RKO (cell line): ENCODE results near the gene EPHX1.
"Not testable (repeated sequence)": the region's sequence is repeated elsewhere in the genome, so short reads cannot be mapped to it uniquely, and the experiment has no call there.

Experiments
- DNase-seq: peaks from one replicate; pipeline ENCODE4 v3.0.0-alpha.2; 2016; ENCODE audit warnings: low spot score

EPHX1 gene

GRCh38 chr1:225881081-225881958 lies 71.4 kb downstream of the EPHX1 start:
- peak; percentile 51 for DNase-seq

DNA sequence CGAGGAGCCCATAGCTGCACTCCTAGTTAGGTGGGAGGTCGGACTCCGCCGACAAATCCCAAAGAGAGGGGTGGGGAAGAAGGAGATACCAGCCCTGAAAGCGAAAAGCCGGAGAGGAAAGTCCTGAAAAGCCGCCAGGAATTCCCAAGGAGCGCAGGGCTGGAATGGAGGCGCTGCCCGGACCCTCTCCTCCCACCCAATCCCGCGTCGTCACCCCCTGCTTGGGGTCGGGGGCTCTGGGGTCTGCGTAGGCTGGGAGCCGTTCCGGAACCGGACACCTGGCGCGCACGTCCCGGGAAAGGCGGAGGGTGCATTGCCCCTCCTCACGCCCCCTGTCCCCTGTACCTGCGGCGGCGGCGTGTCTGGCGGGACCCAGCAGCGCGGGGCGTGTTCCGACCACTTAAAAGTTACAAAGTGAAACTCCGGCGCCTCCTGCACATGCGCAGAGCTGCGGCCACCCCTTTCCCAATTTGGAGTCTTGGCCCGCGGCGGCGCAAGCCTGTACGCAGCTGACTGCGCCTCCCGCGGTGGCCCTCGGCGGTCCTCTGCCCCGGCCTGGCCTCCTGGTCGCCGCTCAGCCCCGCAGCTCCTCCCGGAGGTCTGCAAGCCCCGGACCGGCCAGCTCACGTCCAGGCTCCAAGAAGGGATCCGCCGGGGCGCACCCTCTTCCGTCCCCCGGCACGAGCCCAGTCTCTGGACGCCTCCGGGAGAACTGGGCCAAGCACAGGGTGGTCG lies 72.2 kb downstream of the EPHX1 start, which contains the start of gene TMEM63A:
Gene TMEM63A (minus strand): TSS at position 422 of the 735 bp plus-strand sequence. CDS start 4,800 bp downstream, outside the sequence.
- DNase-seq = peak; percentile 91

DNA sequence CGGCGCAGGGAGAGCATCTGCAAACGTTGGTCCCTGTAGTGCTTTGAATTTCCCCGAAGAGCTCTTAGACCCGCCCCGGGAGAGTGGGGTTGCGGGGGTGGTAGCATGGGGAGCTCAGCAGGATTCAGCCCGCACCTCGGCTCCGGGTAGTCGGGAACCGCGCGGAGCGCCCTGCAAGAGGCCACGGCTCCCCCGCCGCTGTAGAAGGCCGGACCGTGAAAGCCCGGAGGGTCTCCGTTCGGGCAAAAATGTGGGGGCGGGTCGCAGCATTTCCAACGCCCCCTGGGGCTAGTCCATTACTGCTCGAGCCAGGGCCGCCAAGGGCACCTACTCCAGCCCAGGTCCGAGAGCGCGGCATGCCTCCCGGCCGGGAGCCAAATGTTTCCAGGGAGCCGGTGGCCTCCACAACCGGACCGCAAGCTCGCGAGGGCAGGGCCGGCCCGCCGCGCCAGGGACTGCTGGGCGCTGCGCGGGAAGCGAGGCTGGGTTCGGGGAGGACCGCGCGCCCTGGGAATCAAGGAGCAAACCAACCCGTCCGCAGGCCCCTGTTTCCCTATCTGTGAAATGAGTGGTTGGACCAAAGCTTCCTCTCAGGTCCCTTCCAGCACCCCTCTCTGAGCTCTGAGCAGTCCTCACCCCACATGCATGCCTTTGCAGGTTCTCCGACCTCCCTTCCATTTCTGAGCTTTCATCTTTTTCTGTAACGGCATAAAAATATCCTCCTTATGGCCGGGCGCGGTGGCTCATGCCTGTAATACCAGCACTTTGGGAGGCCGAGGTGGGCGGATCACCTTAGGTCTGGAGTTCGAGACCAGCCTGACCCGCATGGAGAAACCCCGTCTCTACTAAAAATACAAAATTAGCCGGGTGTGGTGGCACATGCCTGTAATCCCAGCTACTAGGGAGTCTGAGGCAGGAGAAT lies 73.0 kb downstream of the EPHX1 start:
- DNase-seq = peak; percentile 64

DNA sequence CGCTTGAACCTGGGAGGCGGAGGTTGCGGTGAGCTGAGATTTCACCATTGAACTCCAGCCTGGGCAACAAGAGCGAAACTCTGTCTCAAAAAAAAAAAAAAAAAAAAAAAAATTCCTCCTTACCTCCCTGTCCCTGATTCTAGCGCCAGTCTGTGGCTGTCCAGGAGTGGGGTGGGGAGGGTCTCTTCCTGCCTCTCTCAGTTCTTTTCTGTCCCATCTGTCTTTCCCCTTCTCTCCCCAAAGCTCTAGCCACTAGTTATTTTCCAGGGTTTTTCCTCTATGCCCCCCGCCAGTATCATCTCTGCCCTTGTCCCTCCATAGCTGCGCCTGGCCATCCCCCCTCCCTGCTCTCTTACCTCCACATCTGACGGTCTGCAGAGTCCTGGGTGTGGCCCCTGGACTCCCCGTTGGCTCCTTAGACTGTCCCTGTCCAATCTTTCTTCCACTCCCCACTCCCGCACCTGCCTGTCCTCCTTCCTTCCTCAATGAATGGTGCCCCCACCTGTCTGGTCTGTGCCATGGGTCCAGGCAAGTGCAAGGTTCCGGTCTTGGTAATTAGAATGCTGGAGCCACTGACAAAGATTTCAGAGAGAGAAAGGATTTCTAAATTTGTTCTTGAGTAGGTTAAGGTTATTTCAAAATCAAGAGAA lies 73.8 kb downstream of the EPHX1 start:
- no peak for DNase-seq

DNA sequence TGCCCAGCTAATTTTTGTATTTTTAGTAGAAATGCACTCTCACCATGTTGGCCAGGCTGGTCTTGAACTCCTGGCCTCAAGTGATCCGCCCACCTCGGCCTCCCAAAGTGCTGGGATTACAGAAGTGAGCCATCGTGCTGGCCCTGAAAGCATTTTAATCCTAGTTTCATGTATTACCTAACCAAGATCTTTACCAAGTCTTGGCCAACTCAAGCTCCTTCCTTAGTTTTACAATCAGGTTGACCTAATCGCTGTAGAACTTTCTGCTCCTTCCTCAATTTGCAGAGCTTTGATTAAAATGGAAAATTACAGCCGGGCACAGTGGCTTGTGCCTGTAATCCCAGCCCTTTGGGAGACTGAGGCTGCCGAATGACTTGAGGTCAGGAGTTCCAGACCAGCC lies 75.4 kb downstream of the EPHX1 start:
- DNase-seq = no peak

DNA sequence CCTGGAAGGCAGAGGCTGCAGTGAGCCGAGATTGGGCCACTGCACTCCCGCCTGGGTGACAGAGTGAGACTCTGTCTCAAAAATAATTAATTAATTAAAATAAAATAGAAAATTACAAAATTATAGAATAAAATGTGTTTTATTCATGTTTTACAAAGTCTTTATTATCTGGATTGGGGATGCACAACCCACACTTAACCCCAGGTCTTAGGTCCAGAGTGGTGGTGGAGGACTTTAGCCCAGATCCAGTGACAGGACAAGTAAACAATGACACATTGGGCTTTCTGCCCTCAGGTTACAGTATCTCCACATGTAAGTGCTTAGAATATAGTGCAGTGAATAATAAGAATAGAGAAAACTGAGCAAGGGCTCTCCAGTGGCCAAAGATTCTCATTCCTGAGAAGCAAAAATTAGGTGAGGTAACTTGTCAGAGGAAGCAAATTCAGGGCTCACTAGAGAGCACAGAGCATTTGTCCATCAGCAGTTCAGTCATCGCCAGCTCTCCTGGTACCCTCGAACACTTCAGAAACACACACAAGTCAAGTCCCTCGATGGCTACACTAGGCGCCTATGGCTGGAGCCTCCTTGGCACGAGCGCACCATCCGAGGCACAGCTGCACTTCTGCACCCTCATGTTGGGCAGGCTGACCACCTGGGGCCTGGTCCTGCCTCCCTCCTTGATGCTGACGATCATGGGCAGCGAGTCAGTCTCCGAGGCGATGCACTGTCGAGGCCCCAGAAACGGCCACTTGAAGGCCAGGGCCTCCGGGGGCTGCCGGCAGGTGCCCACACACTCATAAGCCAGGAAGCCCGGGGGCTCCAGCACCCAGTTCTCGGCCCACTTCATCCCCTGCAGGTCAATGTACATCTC lies 76.5 kb downstream of the EPHX1 start:
- DNase-seq = no peak

DNA sequence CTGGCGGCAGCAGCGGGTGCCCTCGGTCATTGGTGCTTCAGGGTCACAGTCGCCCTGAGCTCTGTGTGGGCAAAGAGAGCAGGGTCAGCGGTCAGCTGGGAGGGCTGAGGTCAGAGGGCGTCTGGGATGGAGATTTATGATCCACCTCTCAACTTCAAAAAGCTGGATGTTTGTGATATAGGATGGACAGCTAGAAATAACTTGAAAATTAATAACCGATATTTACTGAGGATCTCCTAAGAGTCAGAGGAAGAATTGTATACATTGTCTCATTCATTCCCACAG lies 77.0 kb downstream of the EPHX1 start:
- no peak for DNase-seq

DNA sequence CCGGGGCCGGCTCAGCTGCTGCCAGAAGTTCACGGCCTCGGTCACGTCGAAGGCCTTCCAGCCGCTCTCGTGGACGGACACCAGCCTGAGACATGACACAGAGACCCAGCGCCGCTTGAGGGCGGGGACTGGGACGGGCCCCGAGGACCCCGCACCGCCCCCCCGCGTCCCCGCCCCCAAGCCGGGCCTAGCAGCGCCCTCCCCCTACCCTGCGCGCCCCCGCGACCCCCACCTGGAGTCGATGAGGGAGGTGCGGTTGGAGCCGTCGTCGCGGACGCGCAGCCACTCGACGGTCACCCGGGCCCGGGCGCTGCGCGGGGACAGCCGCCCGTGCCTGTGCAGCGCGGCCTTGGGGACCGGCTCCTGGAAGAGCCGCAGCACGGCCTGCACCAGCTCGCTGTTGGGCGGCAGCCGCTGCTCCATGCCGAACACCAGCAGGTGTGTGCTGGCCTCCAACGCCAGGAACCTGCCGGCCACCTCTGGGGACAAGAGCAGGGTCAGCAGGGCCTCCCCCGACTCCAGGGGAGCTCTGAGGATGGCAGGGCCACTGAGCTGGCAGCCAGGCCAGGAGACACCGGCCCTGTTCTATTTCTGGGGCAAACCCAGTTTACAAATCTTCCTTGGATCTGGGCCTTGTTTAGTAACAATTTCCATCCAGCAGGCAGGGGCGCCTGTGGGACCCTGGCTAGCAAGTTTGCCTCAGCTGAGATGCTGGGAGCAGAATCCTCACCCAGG lies 77.8 kb downstream of the EPHX1 start:
- DNase-seq = not testable (repeated sequence)

DNA sequence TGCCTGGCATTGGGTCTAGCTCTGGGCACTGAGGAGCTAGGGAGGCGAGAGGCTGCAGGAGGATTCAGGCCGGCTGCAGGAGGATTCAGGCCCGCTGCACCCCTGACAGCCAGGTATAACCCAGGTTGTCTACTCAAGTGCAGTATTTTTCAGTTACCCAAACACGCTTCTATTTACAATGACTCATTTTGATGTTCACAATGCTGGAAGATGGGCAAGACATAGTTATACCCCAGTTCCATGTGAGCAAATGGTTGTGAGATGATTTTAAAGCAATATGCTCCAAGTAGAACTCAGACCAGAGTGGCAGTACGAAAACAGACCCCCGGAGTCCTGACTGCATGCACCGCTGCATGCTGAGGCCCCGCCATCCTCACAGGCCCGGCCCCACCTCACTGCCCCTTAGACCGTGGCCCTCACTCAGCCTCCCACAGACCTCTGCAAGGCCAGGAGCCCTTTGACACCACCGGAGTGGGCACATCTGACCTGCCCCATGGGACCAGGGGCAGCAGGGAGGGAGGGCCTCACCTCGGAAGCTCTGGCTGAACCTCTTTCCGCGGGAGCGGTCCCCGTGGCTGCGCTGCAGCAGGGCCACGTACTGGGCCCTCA lies 78.5 kb downstream of the EPHX1 start:
- DNase-seq = no peak

GRCh38 chr1:225888898-225889601 lies 79.1 kb downstream of the EPHX1 start, which contains the start of gene LEFTY1:
Gene LEFTY1 (minus strand): TSS chr1:225889146. CDS start chr1:225889066, 80 bp downstream.
- DNase-seq = no peak

GRCh38 chr1:225889743-225890142 lies 79.8 kb downstream of the EPHX1 start:
- DNase-seq = no peak

DNA sequence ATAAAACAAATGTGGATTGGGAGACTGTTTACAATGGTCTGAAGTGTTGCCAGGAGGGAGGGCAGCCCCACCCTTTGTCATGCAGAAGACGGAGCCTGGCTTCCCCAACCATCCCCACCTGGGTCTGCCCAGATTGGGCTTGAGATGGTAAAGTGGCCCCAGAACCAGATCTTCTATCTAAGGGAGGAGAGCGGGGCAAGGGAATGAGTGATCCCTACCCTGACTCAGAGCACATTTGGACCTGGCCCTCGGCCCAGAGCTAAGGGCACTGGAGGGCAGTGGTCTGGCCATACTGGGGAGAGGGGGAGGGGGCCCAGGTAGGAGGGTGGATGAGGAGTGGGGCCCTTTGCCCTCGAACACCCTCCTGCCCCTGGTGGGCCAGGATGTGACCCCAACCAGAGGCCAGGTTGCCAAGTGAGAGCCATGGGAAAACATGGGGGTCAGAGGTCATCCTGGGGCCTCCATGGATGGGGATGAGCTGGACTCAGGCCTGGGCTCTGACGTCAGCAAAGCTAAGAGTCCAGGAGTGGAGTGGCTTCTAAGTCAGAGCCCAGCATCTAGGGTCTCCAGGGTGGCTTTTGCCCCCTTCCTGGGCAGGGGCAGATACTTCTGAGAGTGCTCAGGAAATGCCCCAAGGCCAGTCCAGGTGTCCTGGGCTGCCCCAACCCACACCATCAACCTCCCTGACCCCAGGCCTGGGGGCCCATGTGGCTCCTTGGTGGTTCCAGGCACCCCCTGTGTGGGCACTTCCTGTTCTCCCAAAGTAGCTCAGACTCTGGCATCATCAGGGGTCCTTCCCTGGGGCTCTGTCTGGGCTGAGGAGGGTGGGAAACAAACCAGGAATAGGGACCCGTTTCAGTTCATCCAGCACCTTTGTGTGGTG lies 80.7 kb downstream of the EPHX1 start:
- DNase-seq = no peak

GRCh38 chr1:225891229-225891972 lies 81.5 kb downstream of the EPHX1 start:
- no peak for DNase-seq

DNA sequence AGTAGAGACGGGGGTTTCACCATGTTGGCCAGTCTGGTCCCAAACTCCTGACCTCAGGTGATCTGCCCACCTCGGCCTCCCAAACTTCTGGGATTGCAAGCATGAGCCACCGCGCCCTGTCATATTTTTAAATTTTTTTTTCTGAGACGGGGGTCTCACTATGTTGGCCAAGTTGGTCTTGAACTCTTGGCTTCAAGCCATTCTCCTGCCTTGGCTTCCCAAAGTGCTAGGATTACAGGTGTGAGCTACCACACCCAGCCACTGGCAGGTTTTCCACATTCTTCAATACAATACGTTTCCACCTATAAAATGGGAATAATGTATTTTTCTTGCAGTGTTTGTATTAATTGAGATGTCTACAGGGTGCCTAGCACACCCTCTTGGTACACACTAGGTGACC lies 82.4 kb downstream of the EPHX1 start:
- no peak for DNase-seq
